ENCODE data around the gene RGS6. TPM values are rescaled to one million over a fixed set of nuclear protein-coding genes. Genes with fewer than 3 reads are reported as not detected.

The RGS6 gene
- total and polyA plus RNA-seq, 2 donors (not counting 1 experiment from before 2014, with no cell fraction given), result not detected

GRCh38 chr14:72284176-72284575 is 351.9 kb downstream of the RGS6 start:
- H3K36me3 ChIP-seq (ENCODE audit: control insufficient read depth, insufficient read depth, low read length), result no peaks in the 10 kb centered on the region
- H3K9me3 ChIP-seq (ENCODE audit: control insufficient read depth, insufficient read depth, low read depth, low read length), result no peaks in the 10 kb centered on the region
- no peak overlapping the region for H2AFZ ChIP-seq (ENCODE audit: low read length)
- no peak overlapping the region for H3K9ac ChIP-seq (ENCODE audit: insufficient read depth, low read length)
- H3K27me3 ChIP-seq (ENCODE audit: control insufficient read depth, insufficient read depth, low read length), result no peaks in the 10 kb centered on the region
- H3K4me1 ChIP-seq (ENCODE audit: control insufficient read depth, extremely low read depth, insufficient read depth, low read length), result no peaks in the 10 kb centered on the region
- no peak overlapping the region for H3K4me3 ChIP-seq (replicated peaks in 1 of 4; ENCODE audit: control extremely low read depth in 1 of 4, insufficient read depth in 1 of 4, low read depth in 3 of 4, low read length in 4 of 4)
- TF ChIP-seq CTCF (conservative IDR thresholded peaks at IDR 0.05 in 1 of 2, IDR thresholded peaks at IDR 0.05 in 1 of 2; ENCODE audit: low read depth in 1 of 2, low read length in 2 of 2), result no peak
- no peak for TF ChIP-seq EZH2 (IDR thresholded peaks at IDR 0.05; ENCODE audit: low read length, missing control alignments)
- no peak overlapping the region for H3K4me2 ChIP-seq (ENCODE audit: extremely low read depth, insufficient read depth, low read length)
- H4K20me1 ChIP-seq (ENCODE audit: control insufficient read depth, extremely low read depth, insufficient read depth, low read length), result no peaks in the 10 kb centered on the region
- no peaks in the 10 kb centered on the region for H3K79me2 ChIP-seq (ENCODE audit: control insufficient read depth, insufficient read depth, low read length)
- H3K27ac ChIP-seq (ENCODE audit: insufficient read depth, low read length), result no peak overlapping the region
- DNase-seq (ENCODE audit: low read depth in 2 of 2), result no peak

GRCh38 chr14:72290241-72290640 is 358.0 kb downstream of the RGS6 start:
- no peak for DNase-seq (ENCODE audit: low read depth in 2 of 2)
- Histone ChIP-seq H3K9me3 (ENCODE audit: control insufficient read depth, insufficient read depth, low read depth, low read length) (no peaks in the 10 kb centered on the region), H3K36me3 (ENCODE audit: control insufficient read depth, insufficient read depth, low read length) (no peaks in the 10 kb centered on the region), H4K20me1 (ENCODE audit: control insufficient read depth, extremely low read depth, insufficient read depth, low read length) (no peaks in the 10 kb centered on the region), H3K27me3 (ENCODE audit: control insufficient read depth, insufficient read depth, low read length) (peaks cover 2% of the 10 kb centered on the region), H2AFZ (ENCODE audit: low read length) (no peak overlapping the region), H3K4me1 (ENCODE audit: control insufficient read depth, extremely low read depth, insufficient read depth, low read length) (no peaks in the 10 kb centered on the region), H3K9ac (ENCODE audit: insufficient read depth, low read length) (no peak overlapping the region), H3K79me2 (ENCODE audit: control insufficient read depth, insufficient read depth, low read length) (no peaks in the 10 kb centered on the region), H3K4me2 (ENCODE audit: extremely low read depth, insufficient read depth, low read length) (no peak overlapping the region), H3K4me3 (replicated peaks in 1 of 4; ENCODE audit: control extremely low read depth in 1 of 4, insufficient read depth in 1 of 4, low read depth in 3 of 4, low read length in 4 of 4) (no peak overlapping the region), H3K27ac (ENCODE audit: insufficient read depth, low read length) (no peak overlapping the region)
- TF ChIP-seq CTCF (conservative IDR thresholded peaks at IDR 0.05 in 1 of 2, IDR thresholded peaks at IDR 0.05 in 1 of 2; ENCODE audit: low read depth in 1 of 2, low read length in 2 of 2), result no peak
- no peak for TF ChIP-seq EZH2 (IDR thresholded peaks at IDR 0.05; ENCODE audit: low read length, missing control alignments)

DNA sequence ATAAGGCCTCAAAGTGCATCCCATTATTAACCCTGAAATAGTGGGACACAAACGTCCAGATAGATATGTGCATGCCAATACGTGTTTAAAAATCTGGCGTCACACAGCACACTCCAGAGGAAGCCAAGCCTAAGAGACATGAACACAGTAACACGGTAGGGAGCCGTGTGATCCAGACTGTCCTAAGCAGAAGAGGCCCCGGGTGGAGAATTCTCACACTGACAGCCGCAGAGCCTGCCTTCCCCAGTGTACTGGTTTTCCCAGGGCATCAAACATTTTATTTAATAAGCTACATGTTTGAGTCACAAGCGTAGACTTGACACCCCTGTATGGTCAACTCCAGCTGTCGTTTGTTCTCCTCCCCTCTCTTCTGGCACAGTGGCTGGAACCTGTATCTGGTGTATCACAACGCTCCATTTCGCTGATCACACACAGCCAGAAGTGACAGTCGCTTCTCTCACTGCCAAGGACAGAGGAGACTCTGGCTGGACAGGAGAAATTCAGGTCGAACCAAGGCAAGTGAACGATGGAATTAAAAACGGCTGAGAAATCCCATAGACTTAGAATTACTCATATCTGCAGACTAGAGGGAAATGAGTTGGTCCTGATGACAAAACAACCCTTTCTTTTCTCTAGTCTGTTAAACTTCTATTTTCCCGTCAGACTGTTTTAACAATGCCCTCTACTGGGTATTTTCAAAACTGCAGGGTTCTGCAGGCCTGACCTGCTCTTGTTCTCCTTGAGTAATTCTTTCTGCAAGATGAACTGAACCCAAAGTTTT is 359.9 kb downstream of the RGS6 start:
- TF ChIP-seq EZH2 (IDR thresholded peaks at IDR 0.05; ENCODE audit: low read length, missing control alignments), result no peak
- TF ChIP-seq CTCF (conservative IDR thresholded peaks at IDR 0.05 in 1 of 2, IDR thresholded peaks at IDR 0.05 in 1 of 2; ENCODE audit: low read depth in 1 of 2, low read length in 2 of 2), result peak; percentile 57 to 74
- peaks cover 2% of the 10 kb centered on the region for H3K27me3 ChIP-seq (ENCODE audit: control insufficient read depth, insufficient read depth, low read length)

More for the DNA sequence above, 359.9 kb downstream of the RGS6 start:
- no peaks in the 10 kb centered on the region for H4K20me1 ChIP-seq (ENCODE audit: control insufficient read depth, extremely low read depth, insufficient read depth, low read length)
- peak; percentile 16 to 49 for DNase-seq (ENCODE audit: low read depth in 2 of 2)
- H3K9me3 ChIP-seq (ENCODE audit: control insufficient read depth, insufficient read depth, low read depth, low read length), result no peaks in the 10 kb centered on the region
- no peaks in the 10 kb centered on the region for H3K4me1 ChIP-seq (ENCODE audit: control insufficient read depth, extremely low read depth, insufficient read depth, low read length)
- no peaks in the 10 kb centered on the region for H3K36me3 ChIP-seq (ENCODE audit: control insufficient read depth, insufficient read depth, low read length)
- no peak overlapping the region for H3K27ac ChIP-seq (ENCODE audit: insufficient read depth, low read length)
- H2AFZ ChIP-seq (ENCODE audit: low read length), result no peak overlapping the region
- no peak overlapping the region for H3K4me2 ChIP-seq (ENCODE audit: extremely low read depth, insufficient read depth, low read length)
- no peaks in the 10 kb centered on the region for H3K79me2 ChIP-seq (ENCODE audit: control insufficient read depth, insufficient read depth, low read length)
- H3K9ac ChIP-seq (ENCODE audit: insufficient read depth, low read length), result no peak overlapping the region
- H3K4me3 ChIP-seq (replicated peaks in 1 of 4; ENCODE audit: control extremely low read depth in 1 of 4, insufficient read depth in 1 of 4, low read depth in 3 of 4, low read length in 4 of 4), result no peak overlapping the region

All from fibroblast of lung (primary cell).